Measurements from ENCODE around the gene REL.
"Not testable (repeated sequence)": the region's sequence is repeated elsewhere in the genome, so short reads cannot be mapped to it uniquely, and the experiment has no call there.

The REL gene

GRCh38 chr2:60868589-60869273, 12.6 kb upstream of the REL start:
- no peak for DNase-seq

GRCh38 chr2:60872510-60872928, 8.9 kb upstream of the REL start:
- no peak for DNase-seq

- DNase-seq, result no peak
Observed at GRCh38 chr2:60873381-60873780, 8.0 kb upstream of the REL start.

- no peak for DNase-seq
Observed at GRCh38 chr2:60875520-60875919, 5.9 kb upstream of the REL start.

- no peak for DNase-seq
Observed at GRCh38 chr2:60880643-60881046, 729 bp upstream of the REL start.

- DNase-seq, result peak; percentile 43
Observed at GRCh38 chr2:60882971-60883753, 1.8 kb downstream of the REL start.

GRCh38 chr2:60883896-60884295, 2.5 kb downstream of the REL start:
- no peak for DNase-seq

GRCh38 chr2:60884800-60885199, 3.4 kb downstream of the REL start:
- DNase-seq, result no peak

- DNase-seq, result no peak
Observed at GRCh38 chr2:60885683-60886082, 4.3 kb downstream of the REL start.

- DNase-seq, result no peak
Observed at GRCh38 chr2:60886991-60887390, 5.6 kb downstream of the REL start.

- no peak for DNase-seq
Observed at GRCh38 chr2:60888853-60889252, 7.5 kb downstream of the REL start.

GRCh38 chr2:60889581-60890392, 8.4 kb downstream of the REL start:
- not testable (repeated sequence) for DNase-seq

- DNase-seq, result no peak
Observed at GRCh38 chr2:60890393-60890707, 9.0 kb downstream of the REL start.

GRCh38 chr2:60891180-60891579, 9.8 kb downstream of the REL start:
- no peak for DNase-seq

- no peak for DNase-seq
Observed at GRCh38 chr2:60898567-60898966, 17.2 kb downstream of the REL start.

- no peak for DNase-seq
Observed at GRCh38 chr2:60899230-60899891, 18.0 kb downstream of the REL start.

GRCh38 chr2:60899892-60900249, 18.5 kb downstream of the REL start:
- no peak for DNase-seq

- DNase-seq, result not testable (repeated sequence)
Observed at GRCh38 chr2:60901296-60901695, 19.9 kb downstream of the REL start.

GRCh38 chr2:60905867-60906266, 24.5 kb downstream of the REL start:
- not testable (repeated sequence) for DNase-seq

GRCh38 chr2:60906395-60906794, 25.0 kb downstream of the REL start:
- DNase-seq, result no peak

GRCh38 chr2:60907329-60907728, 26.0 kb downstream of the REL start:
- no peak for DNase-seq

- no peak for DNase-seq
Observed at GRCh38 chr2:60925994-60926740, 44.8 kb downstream of the REL start.

Data from eye (tissue), 1 donor.